Left ventricle myocardium inferior (tissue), 1 donor: ENCODE results near the gene ZC3HAV1. TPM values are rescaled to one million over a fixed set of nuclear protein-coding genes. Genes with fewer than 3 reads are reported as not detected.
"Not testable (repeated sequence)": the region's sequence is repeated elsewhere in the genome, so short reads cannot be mapped to it uniquely, and the experiment has no call there.

Experiments used
- DNase-seq: peaks from one replicate; pipeline ENCODE4 v3.0.0-alpha.2; 2020
- H3K27ac ChIP-seq: fragments of 200-600 bp; replicated peaks from 2 replicates; pipeline ENCODE4 v1.8.0; 2021
- H3K27me3 ChIP-seq: fragments of 200-600 bp; 2 replicates; pipeline ENCODE4 v1.8.0; 2021; ENCODE audit warnings: low read depth
- H3K36me3 ChIP-seq: fragments of 200-600 bp; 2 replicates; pipeline ENCODE4 v1.8.0; 2021
- H3K4me1 ChIP-seq: fragments of 200-600 bp; 2 replicates; pipeline ENCODE4 v1.8.0; 2021
- H3K4me3 ChIP-seq: fragments of 200-600 bp; 2 replicates; pipeline ENCODE4 v1.8.0; 2021; ENCODE audit warnings: mild to moderate bottlenecking, moderate library complexity
- H3K9me3 ChIP-seq: fragments of 200-600 bp; replicated peaks from 2 replicates; pipeline ENCODE4 v1.8.0; 2021
- intact Hi-C: fragments of 100-400 bp; cut with micrococcal nuclease; formaldehyde crosslinking; loops from one replicate; pipeline ENCODE4 v1.11.0; 2022
- total RNA-seq: library from RNA; stranded (reverse); fragmentation: NEBNext Ultra II Directional; extraction: Animal tissue kit (Norgen Biotek cat#: 25700); gene quantifications from one replicate; pipeline ENCODE4 v1.2.1, GENCODE V29; 2021
- TF ChIP-seq, protein P1 (sequence below): fragments of 200-600 bp; IDR thresholded peaks from 2 replicates; pipeline ENCODE4 v1.8.0; 2021; ENCODE audit warnings: antibody characterized with exemption, mild to moderate bottlenecking, borderline replicate concordance
- donor health status: DM: no; HTN: yes; CAD: no; lungs with severe emphysema.

The ZC3HAV1 gene
- total RNA-seq, 1 donor from 2014 or later = 6.8 TPM

DNA sequence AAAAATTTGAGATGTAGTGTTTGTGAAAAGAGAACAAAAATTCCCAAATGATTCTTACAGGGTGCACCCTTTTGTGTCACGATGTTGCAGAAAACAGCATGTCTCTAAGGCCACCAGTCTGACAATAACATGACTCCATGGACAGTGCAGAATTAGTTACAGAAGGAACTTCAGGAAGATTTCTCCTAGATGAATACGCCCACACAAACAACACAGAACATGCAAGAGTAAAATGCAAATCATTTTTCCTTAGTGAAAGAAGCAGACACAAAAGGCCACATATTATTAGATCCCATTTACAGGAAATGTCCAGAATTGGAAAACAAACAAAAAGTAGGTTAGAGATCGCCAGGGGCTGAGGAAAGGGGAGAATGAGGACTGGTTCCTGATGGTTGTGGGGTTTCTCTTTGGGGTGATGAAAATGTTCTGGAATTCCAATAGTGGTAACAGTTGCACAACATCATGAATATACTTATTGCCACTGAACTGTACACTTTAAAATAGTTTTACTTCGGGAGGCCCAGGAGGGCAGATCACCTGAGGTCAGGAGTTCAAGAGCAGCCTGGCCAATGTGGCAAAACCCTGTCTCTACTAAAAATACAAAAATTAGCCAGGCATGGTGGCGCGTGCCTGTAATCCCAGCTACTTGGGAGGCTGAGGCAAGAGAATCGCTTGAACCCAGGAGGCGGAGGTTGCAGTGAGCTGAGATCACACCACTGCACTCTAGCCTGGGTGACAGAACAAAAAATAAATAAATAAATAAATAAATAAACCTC, 10.2 kb downstream of the ZC3HAV1 start:
- peaks cover 48% of the 10 kb centered on the region for H3K4me1 ChIP-seq
- TF ChIP-seq, protein P1, sequence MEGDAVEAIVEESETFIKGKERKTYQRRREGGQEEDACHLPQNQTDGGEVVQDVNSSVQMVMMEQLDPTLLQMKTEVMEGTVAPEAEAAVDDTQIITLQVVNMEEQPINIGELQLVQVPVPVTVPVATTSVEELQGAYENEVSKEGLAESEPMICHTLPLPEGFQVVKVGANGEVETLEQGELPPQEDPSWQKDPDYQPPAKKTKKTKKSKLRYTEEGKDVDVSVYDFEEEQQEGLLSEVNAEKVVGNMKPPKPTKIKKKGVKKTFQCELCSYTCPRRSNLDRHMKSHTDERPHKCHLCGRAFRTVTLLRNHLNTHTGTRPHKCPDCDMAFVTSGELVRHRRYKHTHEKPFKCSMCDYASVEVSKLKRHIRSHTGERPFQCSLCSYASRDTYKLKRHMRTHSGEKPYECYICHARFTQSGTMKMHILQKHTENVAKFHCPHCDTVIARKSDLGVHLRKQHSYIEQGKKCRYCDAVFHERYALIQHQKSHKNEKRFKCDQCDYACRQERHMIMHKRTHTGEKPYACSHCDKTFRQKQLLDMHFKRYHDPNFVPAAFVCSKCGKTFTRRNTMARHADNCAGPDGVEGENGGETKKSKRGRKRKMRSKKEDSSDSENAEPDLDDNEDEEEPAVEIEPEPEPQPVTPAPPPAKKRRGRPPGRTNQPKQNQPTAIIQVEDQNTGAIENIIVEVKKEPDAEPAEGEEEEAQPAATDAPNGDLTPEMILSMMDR = no peak

DNA sequence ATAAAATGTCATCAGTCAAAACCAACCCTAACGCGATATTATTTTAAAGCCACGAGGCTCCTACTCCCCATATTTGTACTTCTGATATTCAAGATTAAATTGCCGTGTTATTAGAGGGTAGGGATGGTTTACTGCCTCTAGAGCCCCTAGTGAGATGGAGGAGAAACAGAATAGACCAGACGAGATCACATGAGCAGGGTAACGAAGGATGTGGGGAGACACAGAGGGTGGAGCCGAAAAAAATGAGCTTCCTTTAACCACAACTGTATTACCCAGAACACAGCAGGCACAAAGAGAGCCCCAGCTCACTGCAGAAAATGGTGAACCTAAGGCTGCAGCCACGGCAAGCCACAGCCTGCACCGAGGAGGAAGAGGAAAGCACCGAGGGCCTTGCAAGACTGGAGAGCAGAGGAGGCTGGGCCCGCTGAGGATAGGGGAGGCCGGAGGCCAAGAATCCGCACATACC, 14.3 kb downstream of the ZC3HAV1 start:
- H3K4me3 ChIP-seq = no peak overlapping the region
- H3K27ac ChIP-seq = peak overlapping the region; percentile 59
- H3K4me1 ChIP-seq = peaks cover 68% of the 10 kb centered on the region

More for the DNA sequence above, 10.2 kb downstream of the ZC3HAV1 start:
- DNase-seq = no peak
- H3K27ac ChIP-seq = no peak overlapping the region
- intact Hi-C loops = no loop called here
- no peaks in the 10 kb centered on the region for H3K36me3 ChIP-seq
- H3K27me3 ChIP-seq = no peaks in the 10 kb centered on the region
- H3K4me3 ChIP-seq = no peak overlapping the region
- no peaks in the 10 kb centered on the region for H3K9me3 ChIP-seq

DNA sequence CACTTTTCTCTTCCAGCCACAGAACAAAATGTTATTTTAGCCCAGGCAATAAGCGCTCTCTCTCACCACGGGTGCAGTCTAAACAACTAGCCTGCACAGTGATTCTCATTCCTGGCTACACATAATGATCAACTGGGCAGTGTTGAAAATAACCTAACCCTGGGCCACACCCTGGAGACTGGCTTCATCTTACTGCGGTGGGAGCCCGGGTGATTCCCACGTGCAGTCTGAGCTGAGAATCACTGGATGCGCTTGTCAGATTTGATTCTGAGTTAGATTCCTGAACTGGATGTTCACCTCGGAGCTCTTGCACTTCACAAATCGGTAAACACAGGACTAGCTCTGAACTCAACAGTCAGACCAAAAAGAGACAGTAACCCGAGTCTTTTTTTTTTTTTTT, 14.9 kb downstream of the ZC3HAV1 start:
- Histone ChIP-seq H3K4me1 (peaks cover 67% of the 10 kb centered on the region), H3K9me3 (no peaks in the 10 kb centered on the region), H3K4me3 (no peak overlapping the region), H3K27ac (peak overlapping the region; percentile 59), H3K27me3 (no peaks in the 10 kb centered on the region), H3K36me3 (no peaks in the 10 kb centered on the region)
- intact Hi-C loops = no loop called here
- no peak for DNase-seq
- TF ChIP-seq, protein P1 = no peak

More for the DNA sequence above, 14.3 kb downstream of the ZC3HAV1 start:
- H3K36me3 ChIP-seq = no peaks in the 10 kb centered on the region
- H3K27me3 ChIP-seq = no peaks in the 10 kb centered on the region
- no peak for DNase-seq
- intact Hi-C loops = no loop called here
- H3K9me3 ChIP-seq = no peaks in the 10 kb centered on the region
- TF ChIP-seq, protein P1 = no peak

DNA sequence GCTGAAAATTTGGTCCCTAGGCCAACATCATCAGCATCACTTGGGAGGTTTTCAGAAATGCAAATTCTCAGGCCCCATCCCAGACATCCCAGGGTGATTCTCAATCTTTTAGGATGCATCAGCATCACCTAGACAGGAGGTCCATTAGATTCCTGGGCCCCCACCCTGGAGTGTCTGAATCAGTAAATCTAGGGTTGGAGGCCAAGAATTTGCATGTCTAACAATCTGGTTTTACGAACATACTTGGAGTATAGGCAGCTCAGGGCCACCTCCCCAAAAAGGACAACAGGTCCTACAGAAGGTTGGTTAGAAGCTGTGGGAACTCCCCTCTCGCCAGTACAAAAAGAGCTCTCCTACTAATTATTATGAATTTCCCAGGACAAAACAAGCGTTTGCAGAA, 15.5 kb downstream of the ZC3HAV1 start:
- Histone ChIP-seq H3K4me3 (no peak overlapping the region), H3K27me3 (no peaks in the 10 kb centered on the region), H3K9me3 (no peaks in the 10 kb centered on the region), H3K4me1 (peaks cover 62% of the 10 kb centered on the region), H3K36me3 (peaks cover 4% of the 10 kb centered on the region), H3K27ac (peak overlapping the region; percentile 59)
- TF ChIP-seq, protein P1 = no peak
- intact Hi-C loops = no loop called here
- no peak for DNase-seq

DNA sequence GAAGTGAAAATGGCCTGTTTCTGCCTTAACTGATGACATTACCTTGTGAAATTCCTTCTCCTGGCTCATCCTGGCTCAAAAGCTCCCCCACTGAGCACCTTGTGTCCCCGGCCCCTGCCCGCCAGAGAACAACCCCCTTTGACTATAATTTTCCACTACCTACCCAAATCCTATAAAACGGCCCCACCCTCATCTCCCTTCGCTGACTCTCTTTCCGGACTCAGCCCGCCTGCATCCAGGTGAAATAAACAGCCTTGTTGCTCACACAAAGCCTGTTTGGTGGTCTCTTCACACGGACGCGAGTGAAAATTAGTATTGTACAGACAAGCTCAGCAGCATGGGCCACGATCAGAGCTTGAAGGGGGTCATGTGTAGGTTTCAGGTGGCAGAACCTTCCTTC, 16.0 kb downstream of the ZC3HAV1 start:
- H3K27ac ChIP-seq, intact Hi-C loops: not testable (repeated sequence)

DNA sequence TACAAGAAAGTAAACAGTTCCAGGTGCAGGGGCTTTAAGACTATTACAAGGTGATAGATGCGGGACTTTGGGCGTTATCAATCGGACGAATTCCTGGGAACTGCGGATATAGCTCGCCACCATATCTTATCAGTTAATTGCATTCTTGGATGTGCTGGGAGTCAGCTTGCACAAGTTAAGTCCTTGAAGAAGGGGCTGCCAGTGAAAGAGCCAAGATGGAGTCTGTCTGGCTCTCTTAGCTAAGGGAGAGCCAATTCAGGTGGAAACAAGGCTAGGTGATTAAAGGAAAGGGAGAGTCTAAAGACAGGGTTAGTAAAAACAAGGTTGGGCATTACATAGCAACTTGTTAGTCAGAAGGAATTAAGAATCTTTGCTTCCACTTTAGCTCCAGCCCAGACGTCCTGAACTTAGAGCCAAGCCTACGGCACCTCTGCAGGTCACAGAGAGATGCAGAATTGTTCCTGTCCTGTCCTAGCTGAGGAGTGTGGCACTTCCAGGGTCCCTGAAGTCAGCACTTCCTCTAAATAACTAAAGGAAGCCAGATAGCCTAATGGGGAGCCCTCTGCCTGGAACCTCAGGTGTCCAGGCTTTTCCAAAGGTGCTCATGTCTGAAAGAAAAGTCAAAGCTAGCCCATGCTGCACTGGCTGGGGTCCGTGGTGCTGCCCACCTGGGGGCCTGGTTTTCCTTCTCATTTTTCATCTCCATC, 17.3 kb downstream of the ZC3HAV1 start:
- no peak overlapping the region for H3K4me3 ChIP-seq
- intact Hi-C loops = no loop called here
- TF ChIP-seq, protein P1 = no peak
- no peak overlapping the region for H3K27ac ChIP-seq
- peaks cover 22% of the 10 kb centered on the region for H3K36me3 ChIP-seq
- no peaks in the 10 kb centered on the region for H3K9me3 ChIP-seq
- no peaks in the 10 kb centered on the region for H3K27me3 ChIP-seq
- DNase-seq = no peak
- H3K4me1 ChIP-seq = peaks cover 52% of the 10 kb centered on the region

More for the DNA sequence above, 16.0 kb downstream of the ZC3HAV1 start:
- not testable (repeated sequence) for H3K36me3 ChIP-seq, H3K27me3 ChIP-seq, DNase-seq, H3K4me3 ChIP-seq, H3K9me3 ChIP-seq
- peaks cover 57% of the 10 kb centered on the region for H3K4me1 ChIP-seq
